ENCODE data around the gene PLK5.

PLK5 gene

GRCh38 chr19:1568320-1569019 is 44.6 kb downstream of the PLK5 start, which contains the start of gene MEX3D:
Gene MEX3D (minus strand): TSS chr19:1568325. CDS start chr19:1568058, 267 bp downstream.
- Histone ChIP-seq H3K4me1 (ENCODE audit: control insufficient read depth in 1 of 2, insufficient read depth in 2 of 2, low read length in 2 of 2) (peaks cover 0 to 6% of the 10 kb centered on the region in 2 donors), H3K27ac (ENCODE audit: low read depth, low read length) (no peak within 1 kb of the TSS), H3K9me3 (ENCODE audit: control insufficient read depth in 1 of 2, low read length in 2 of 2) (no peaks in the 10 kb centered on the region), H3K4me3 (ENCODE audit: low read depth in 1 of 2, low read length in 2 of 2) (peak within 1 kb of the TSS; percentile 52 to 67), H3K36me3 (ENCODE audit: control insufficient read depth in 1 of 2, insufficient read depth in 2 of 2, low read length in 2 of 2) (no peaks in the 10 kb centered on the region), H3K9ac (ENCODE audit: low read depth in 1 of 2, low read length in 2 of 2) (peak within 1 kb of the TSS in 1 of 2 donors; percentile 57), H3K27me3 (ENCODE audit: control insufficient read depth in 1 of 2, insufficient read depth in 2 of 2, low read length in 2 of 2) (no peaks in the 10 kb centered on the region)

DNA sequence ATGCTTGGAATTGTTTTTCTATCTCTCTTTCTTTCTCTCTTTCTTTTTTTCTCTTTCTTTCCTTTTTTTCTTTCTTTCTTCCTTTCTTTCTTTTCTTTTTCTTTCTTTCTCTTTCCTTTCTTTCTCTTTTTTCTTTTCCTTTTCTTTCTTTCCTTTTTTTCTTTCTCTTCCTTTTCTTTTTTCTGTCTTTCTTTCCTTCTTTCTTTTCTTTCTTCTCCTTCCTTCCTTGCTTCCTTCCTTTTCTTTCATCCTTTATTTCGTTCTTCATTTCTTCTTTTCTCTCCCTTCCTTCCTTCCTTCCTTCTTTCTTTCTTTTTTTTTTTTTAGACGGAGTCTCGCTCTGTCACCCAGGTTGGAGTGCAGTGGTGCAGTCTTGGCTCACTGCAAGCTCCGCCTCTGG is 46.1 kb downstream of the PLK5 start:
- H3K9me3 ChIP-seq (ENCODE audit: control insufficient read depth in 1 of 2, low read length in 2 of 2), result no peaks in the 10 kb centered on the region
- H3K9ac ChIP-seq (ENCODE audit: low read depth in 1 of 2, low read length in 2 of 2), result no peak overlapping the region
- peaks cover 9 to 14% of the 10 kb centered on the region in 2 donors for H3K4me1 ChIP-seq (ENCODE audit: control insufficient read depth in 1 of 2, insufficient read depth in 2 of 2, low read length in 2 of 2)
- H3K4me3 ChIP-seq (ENCODE audit: low read depth in 1 of 2, low read length in 2 of 2), result no peak overlapping the region
- no peak overlapping the region for H3K27ac ChIP-seq (ENCODE audit: low read depth, low read length)
- no peaks in the 10 kb centered on the region for H3K36me3 ChIP-seq (ENCODE audit: control insufficient read depth in 1 of 2, insufficient read depth in 2 of 2, low read length in 2 of 2)
- no peaks in the 10 kb centered on the region for H3K27me3 ChIP-seq (ENCODE audit: control insufficient read depth in 1 of 2, insufficient read depth in 2 of 2, low read length in 2 of 2)

GRCh38 chr19:1570836-1571235 is 47.0 kb downstream of the PLK5 start:
- peaks cover 9 to 14% of the 10 kb centered on the region in 2 donors for H3K4me1 ChIP-seq (ENCODE audit: control insufficient read depth in 1 of 2, insufficient read depth in 2 of 2, low read length in 2 of 2)
- no peak overlapping the region for H3K9ac ChIP-seq (ENCODE audit: low read depth in 1 of 2, low read length in 2 of 2)
- H3K36me3 ChIP-seq (ENCODE audit: control insufficient read depth in 1 of 2, insufficient read depth in 2 of 2, low read length in 2 of 2), result no peaks in the 10 kb centered on the region
- H3K4me3 ChIP-seq (ENCODE audit: low read depth in 1 of 2, low read length in 2 of 2), result no peak overlapping the region
- H3K9me3 ChIP-seq (ENCODE audit: control insufficient read depth in 1 of 2, low read length in 2 of 2), result no peaks in the 10 kb centered on the region
- no peaks in the 10 kb centered on the region for H3K27me3 ChIP-seq (ENCODE audit: control insufficient read depth in 1 of 2, insufficient read depth in 2 of 2, low read length in 2 of 2)
- no peak overlapping the region for H3K27ac ChIP-seq (ENCODE audit: low read depth, low read length)

- Histone ChIP-seq H3K36me3 (ENCODE audit: control insufficient read depth in 1 of 2, insufficient read depth in 2 of 2, low read length in 2 of 2) (peaks cover 0 to under 1% of the 10 kb centered on the region in 2 donors), H3K4me1 (ENCODE audit: control insufficient read depth in 1 of 2, insufficient read depth in 2 of 2, low read length in 2 of 2) (peaks cover 9 to 14% of the 10 kb centered on the region in 2 donors), H3K27me3 (ENCODE audit: control insufficient read depth in 1 of 2, insufficient read depth in 2 of 2, low read length in 2 of 2) (no peaks in the 10 kb centered on the region), H3K9ac (ENCODE audit: low read depth in 1 of 2, low read length in 2 of 2) (no peak overlapping the region), H3K4me3 (ENCODE audit: low read depth in 1 of 2, low read length in 2 of 2) (no peak overlapping the region), H3K9me3 (ENCODE audit: control insufficient read depth in 1 of 2, low read length in 2 of 2) (no peaks in the 10 kb centered on the region), H3K27ac (ENCODE audit: low read depth, low read length) (no peak overlapping the region)
Measured at GRCh38 chr19:1571358-1571757, 47.5 kb downstream of the PLK5 start.

- Histone ChIP-seq H3K36me3 (ENCODE audit: control insufficient read depth in 1 of 2, insufficient read depth in 2 of 2, low read length in 2 of 2) (peaks cover 0 to 15% of the 10 kb centered on the region in 2 donors), H3K4me3 (ENCODE audit: low read depth in 1 of 2, low read length in 2 of 2) (no peak overlapping the region), H3K9ac (ENCODE audit: low read depth in 1 of 2, low read length in 2 of 2) (no peak overlapping the region), H3K9me3 (ENCODE audit: control insufficient read depth in 1 of 2, low read length in 2 of 2) (no peaks in the 10 kb centered on the region), H3K27me3 (ENCODE audit: control insufficient read depth in 1 of 2, insufficient read depth in 2 of 2, low read length in 2 of 2) (no peaks in the 10 kb centered on the region), H3K27ac (ENCODE audit: low read depth, low read length) (no peak overlapping the region), H3K4me1 (ENCODE audit: control insufficient read depth in 1 of 2, insufficient read depth in 2 of 2, low read length in 2 of 2) (peaks cover 12 to 14% of the 10 kb centered on the region in 2 donors)
Measured at GRCh38 chr19:1572795-1573194, 48.9 kb downstream of the PLK5 start.

GRCh38 chr19:1574354-1575136 is 50.7 kb downstream of the PLK5 start:
- H3K27me3 ChIP-seq (ENCODE audit: control insufficient read depth in 1 of 2, insufficient read depth in 2 of 2, low read length in 2 of 2), result no peaks in the 10 kb centered on the region
- H3K9me3 ChIP-seq (ENCODE audit: control insufficient read depth in 1 of 2, low read length in 2 of 2), result no peaks in the 10 kb centered on the region
- H3K4me3 ChIP-seq (ENCODE audit: low read depth in 1 of 2, low read length in 2 of 2), result no peak overlapping the region
- H3K27ac ChIP-seq (ENCODE audit: low read depth, low read length), result no peak overlapping the region
- H3K4me1 ChIP-seq (ENCODE audit: control insufficient read depth in 1 of 2, insufficient read depth in 2 of 2, low read length in 2 of 2), result peaks cover 10 to 14% of the 10 kb centered on the region in 2 donors
- H3K9ac ChIP-seq (ENCODE audit: low read depth in 1 of 2, low read length in 2 of 2), result no peak overlapping the region
- H3K36me3 ChIP-seq (ENCODE audit: control insufficient read depth in 1 of 2, insufficient read depth in 2 of 2, low read length in 2 of 2), result peaks cover 0 to 23% of the 10 kb centered on the region in 2 donors

GRCh38 chr19:1575323-1576241 is 51.7 kb downstream of the PLK5 start:
- H3K9ac ChIP-seq (ENCODE audit: low read depth in 1 of 2, low read length in 2 of 2), result no peak overlapping the region
- no peaks in the 10 kb centered on the region for H3K9me3 ChIP-seq (ENCODE audit: control insufficient read depth in 1 of 2, low read length in 2 of 2)
- H3K27me3 ChIP-seq (ENCODE audit: control insufficient read depth in 1 of 2, insufficient read depth in 2 of 2, low read length in 2 of 2), result no peaks in the 10 kb centered on the region
- no peak overlapping the region for H3K4me3 ChIP-seq (ENCODE audit: low read depth in 1 of 2, low read length in 2 of 2)
- no peak overlapping the region for H3K27ac ChIP-seq (ENCODE audit: low read depth, low read length)
- peaks cover 10 to 14% of the 10 kb centered on the region in 2 donors for H3K4me1 ChIP-seq (ENCODE audit: control insufficient read depth in 1 of 2, insufficient read depth in 2 of 2, low read length in 2 of 2)
- H3K36me3 ChIP-seq (ENCODE audit: control insufficient read depth in 1 of 2, insufficient read depth in 2 of 2, low read length in 2 of 2), result peaks cover 7 to 31% of the 10 kb centered on the region in 2 donors

GRCh38 chr19:1576242-1577089 is 52.6 kb downstream of the PLK5 start:
- Histone ChIP-seq H3K36me3 (ENCODE audit: control insufficient read depth in 1 of 2, insufficient read depth in 2 of 2, low read length in 2 of 2) (peaks cover 16 to 39% of the 10 kb centered on the region in 2 donors), H3K4me1 (ENCODE audit: control insufficient read depth in 1 of 2, insufficient read depth in 2 of 2, low read length in 2 of 2) (peaks cover 10 to 14% of the 10 kb centered on the region in 2 donors), H3K27me3 (ENCODE audit: control insufficient read depth in 1 of 2, insufficient read depth in 2 of 2, low read length in 2 of 2) (no peaks in the 10 kb centered on the region), H3K9ac (ENCODE audit: low read depth in 1 of 2, low read length in 2 of 2) (no peak overlapping the region), H3K4me3 (ENCODE audit: low read depth in 1 of 2, low read length in 2 of 2) (no peak overlapping the region), H3K9me3 (ENCODE audit: control insufficient read depth in 1 of 2, low read length in 2 of 2) (no peaks in the 10 kb centered on the region), H3K27ac (ENCODE audit: low read depth, low read length) (no peak overlapping the region)

Measured in duodenal mucosa (tissue), 2 donors.